Calu3 (cell line): ENCODE data around the gene CLEC17A. TPM values are rescaled to one million over a fixed set of nuclear protein-coding genes. Genes with fewer than 3 reads are reported as not detected.

Source experiments
- BruUV-seq: library from RNA; stranded (reverse); fragments of 400-500 nt; replicated peaks from 2 replicates; lab custom pipeline; 2021; lab: Mats Ljungman, UMichigan
- CTCF ChIA-PET: fragments of 300-600 bp; sonication (Branson Sonifier 250); formaldehyde crosslinking; loops from one replicate; lab custom pipeline; 2022; ENCODE audit warnings: antibody characterized with exemption; lab: Charles Lee
- DNase-seq: peaks from one replicate; pipeline ENCODE4 v3.0.0; 2022
- H3K27ac Mint-ChIP-seq: one replicate; pipeline ENCODE4 v1.8.0; 2022; ENCODE audit warnings: mixed read lengths; ENCODE audit not compliant: unreplicated experiment
- H3K27me3 Mint-ChIP-seq: one replicate; pipeline ENCODE4 v1.8.0; 2022; ENCODE audit warnings: mixed read lengths; ENCODE audit not compliant: unreplicated experiment
- H3K36me3 Mint-ChIP-seq: one replicate; pipeline ENCODE4 v1.8.0; 2022; ENCODE audit warnings: mild to moderate bottlenecking, moderate library complexity, mixed read lengths; ENCODE audit not compliant: insufficient read depth, unreplicated experiment
- H3K4me1 Mint-ChIP-seq: one replicate; pipeline ENCODE4 v1.8.0; 2022; ENCODE audit warnings: mild to moderate bottlenecking, low read depth, mixed read lengths; ENCODE audit not compliant: unreplicated experiment
- H3K4me3 Mint-ChIP-seq: one replicate; pipeline ENCODE4 v1.8.0; 2022; ENCODE audit warnings: mild to moderate bottlenecking, low read depth, moderate library complexity, mixed read lengths; ENCODE audit not compliant: unreplicated experiment
- H3K9me3 Mint-ChIP-seq: one replicate; pipeline ENCODE4 v1.8.0; 2022; ENCODE audit warnings: low read depth, mixed read lengths; ENCODE audit not compliant: unreplicated experiment
- intact Hi-C: fragments of 100-400 bp; cut with micrococcal nuclease; formaldehyde crosslinking; loops from one replicate; pipeline ENCODE4 v1.10.0; 2022; ENCODE audit not compliant: unreplicated experiment
- total RNA-seq: library from RNA; stranded (reverse); gene quantifications from 2 replicates; pipeline ENCODE4 v1.2.3, GENCODE V29; 2022
- TF ChIP-seq, protein P1 (sequence below): fragments of 200-600 bp; IDR thresholded peaks from one replicate; pipeline ENCODE4 v1.8.0; 2022; ENCODE audit warnings: antibody characterized with exemption; ENCODE audit not compliant: unreplicated experiment

The CLEC17A gene
- total RNA-seq, 1 experiment from 2014 or later: not detected

GRCh38 chr19:14565298-14565679, 17.6 kb upstream of the CLEC17A start:
- H3K36me3 Mint-ChIP-seq: peaks cover 33% of the 10 kb centered on the region
- BruUV-seq: TSS peak; percentile 87
- no peaks in the 10 kb centered on the region for H3K27me3 Mint-ChIP-seq
- TF ChIP-seq, protein P1, sequence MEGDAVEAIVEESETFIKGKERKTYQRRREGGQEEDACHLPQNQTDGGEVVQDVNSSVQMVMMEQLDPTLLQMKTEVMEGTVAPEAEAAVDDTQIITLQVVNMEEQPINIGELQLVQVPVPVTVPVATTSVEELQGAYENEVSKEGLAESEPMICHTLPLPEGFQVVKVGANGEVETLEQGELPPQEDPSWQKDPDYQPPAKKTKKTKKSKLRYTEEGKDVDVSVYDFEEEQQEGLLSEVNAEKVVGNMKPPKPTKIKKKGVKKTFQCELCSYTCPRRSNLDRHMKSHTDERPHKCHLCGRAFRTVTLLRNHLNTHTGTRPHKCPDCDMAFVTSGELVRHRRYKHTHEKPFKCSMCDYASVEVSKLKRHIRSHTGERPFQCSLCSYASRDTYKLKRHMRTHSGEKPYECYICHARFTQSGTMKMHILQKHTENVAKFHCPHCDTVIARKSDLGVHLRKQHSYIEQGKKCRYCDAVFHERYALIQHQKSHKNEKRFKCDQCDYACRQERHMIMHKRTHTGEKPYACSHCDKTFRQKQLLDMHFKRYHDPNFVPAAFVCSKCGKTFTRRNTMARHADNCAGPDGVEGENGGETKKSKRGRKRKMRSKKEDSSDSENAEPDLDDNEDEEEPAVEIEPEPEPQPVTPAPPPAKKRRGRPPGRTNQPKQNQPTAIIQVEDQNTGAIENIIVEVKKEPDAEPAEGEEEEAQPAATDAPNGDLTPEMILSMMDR: no peak
- H3K27ac Mint-ChIP-seq: no peak overlapping the region
- H3K9me3 Mint-ChIP-seq: no peaks in the 10 kb centered on the region
- H3K4me3 Mint-ChIP-seq: no peak overlapping the region
- intact Hi-C loops: no loop called here
- no peak for DNase-seq
- no peaks in the 10 kb centered on the region for H3K4me1 Mint-ChIP-seq
- CTCF ChIA-PET: no interaction called here

DNA sequence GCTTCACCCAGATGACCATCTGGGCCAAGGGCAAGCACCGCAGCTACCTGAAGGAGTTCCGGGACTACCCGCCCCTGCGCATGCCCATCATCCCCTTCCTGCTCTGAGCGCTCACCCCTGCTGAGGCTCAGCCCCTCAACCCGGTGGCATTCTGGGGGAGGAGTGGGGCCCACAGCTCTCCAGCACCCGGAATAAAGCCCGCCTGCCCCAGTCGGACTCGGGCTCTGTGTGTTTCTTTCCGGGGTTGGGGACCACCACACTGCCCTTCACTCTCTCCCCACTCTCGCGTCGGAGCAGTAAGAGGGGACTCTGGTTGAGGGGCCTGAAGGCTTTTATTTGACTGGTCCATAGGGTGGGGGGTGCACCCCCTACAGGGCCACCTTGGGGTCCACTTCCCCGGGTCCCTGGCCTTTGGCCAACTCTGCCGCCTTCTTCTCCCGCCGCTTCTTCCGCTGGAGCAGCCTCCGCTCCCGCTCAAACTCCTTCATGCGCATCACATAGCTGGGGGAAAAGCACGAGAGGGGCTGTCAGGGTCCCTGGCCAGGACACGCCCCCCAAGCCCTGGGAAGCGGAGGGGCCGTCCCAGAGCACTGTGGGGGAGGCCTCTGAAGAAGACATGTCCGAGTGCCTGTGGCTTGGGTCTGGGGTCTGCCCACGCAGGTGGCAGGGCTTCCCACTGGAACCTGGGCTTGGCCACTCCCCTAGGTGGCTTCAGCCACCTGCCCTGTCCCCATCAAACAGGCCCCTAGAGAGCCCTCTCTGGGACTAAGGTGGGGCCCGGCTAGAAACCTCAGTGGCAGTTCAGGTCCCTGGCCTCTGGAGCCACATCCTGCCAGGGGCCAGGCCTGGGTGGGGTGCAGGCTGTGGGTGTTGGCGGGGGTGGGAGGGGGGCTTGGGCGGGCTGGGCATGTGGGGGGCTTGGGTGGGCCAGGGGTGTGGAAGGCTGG, 16.8 kb upstream of the CLEC17A start:
- Mint-ChIP-seq H3K27ac (no peak overlapping the region), H3K4me3 (no peak overlapping the region), H3K9me3 (no peaks in the 10 kb centered on the region), H3K4me1 (no peaks in the 10 kb centered on the region), H3K27me3 (no peaks in the 10 kb centered on the region), H3K36me3 (peaks cover 39% of the 10 kb centered on the region)
- DNase-seq: no peak
- BruUV-seq: no TSS peak
- TF ChIP-seq, protein P1: no peak
- intact Hi-C loops: no loop called here
- CTCF ChIA-PET: no interaction called here

DNA sequence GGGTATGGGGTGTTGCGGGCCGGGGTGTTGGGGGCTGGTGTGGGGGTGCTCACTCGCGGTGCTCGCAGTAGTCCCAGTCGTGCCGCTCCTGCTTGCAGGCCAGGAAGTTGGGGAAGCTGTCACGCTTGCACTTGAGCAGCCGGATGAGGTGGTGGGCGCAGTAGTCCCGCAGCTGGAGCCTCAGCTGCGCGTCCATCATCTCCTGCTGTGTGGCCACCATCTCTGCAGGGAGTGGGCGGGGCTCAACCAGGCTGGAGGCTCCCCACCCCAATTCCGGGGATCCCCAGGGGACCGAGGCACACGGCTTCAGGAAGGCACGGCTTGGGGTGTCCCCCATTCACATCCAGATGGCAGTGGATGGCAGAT, 16.2 kb upstream of the CLEC17A start:
- intact Hi-C loops: no loop called here
- CTCF ChIA-PET: no interaction called here
- Mint-ChIP-seq H3K4me3 (no peak overlapping the region), H3K9me3 (no peaks in the 10 kb centered on the region), H3K36me3 (peaks cover 46% of the 10 kb centered on the region), H3K27me3 (no peaks in the 10 kb centered on the region), H3K27ac (no peak overlapping the region), H3K4me1 (no peaks in the 10 kb centered on the region)
- no peak for DNase-seq
- BruUV-seq: no TSS peak
- TF ChIP-seq, protein P1: no peak

DNA sequence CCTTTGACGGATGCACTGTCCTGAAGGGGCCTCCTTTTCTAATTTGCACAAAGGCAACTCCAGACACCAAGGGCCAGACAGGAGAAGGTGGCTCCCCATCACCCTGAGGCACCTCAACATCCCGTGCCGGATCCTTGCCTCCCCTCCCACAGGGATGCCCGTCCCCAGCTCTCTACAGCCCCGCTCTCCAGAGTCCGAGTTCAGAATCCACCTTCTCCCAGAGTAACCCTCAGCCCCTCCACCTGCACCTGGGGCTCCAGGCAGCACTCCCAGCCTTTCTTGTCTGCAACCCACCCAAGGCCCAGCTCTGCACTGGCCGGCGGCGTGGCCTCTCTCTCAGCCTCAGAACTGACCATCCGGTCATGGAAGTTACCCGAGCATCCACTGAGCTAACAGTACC, 15.8 kb upstream of the CLEC17A start:
- Mint-ChIP-seq H3K27ac (no peak overlapping the region), H3K27me3 (no peaks in the 10 kb centered on the region), H3K4me1 (no peaks in the 10 kb centered on the region), H3K4me3 (no peak overlapping the region), H3K36me3 (peaks cover 49% of the 10 kb centered on the region), H3K9me3 (no peaks in the 10 kb centered on the region)
- TF ChIP-seq, protein P1: no peak
- CTCF ChIA-PET: no interaction called here
- BruUV-seq: no TSS peak
- no peak for DNase-seq
- intact Hi-C loops: no loop called here
